Amygdala (tissue), 56 donors: ENCODE results near the gene SLC25A19.
"Not testable (repeated sequence)": the region's sequence is repeated elsewhere in the genome, so short reads cannot be mapped to it uniquely, and the experiment has no call there.

Experiments used
- DNase-seq, 56 donors: peaks; one replicate each; lab custom pipeline; 2025; lab: John Stamatoyannopoulos, UW

Gene SLC25A19

DNA sequence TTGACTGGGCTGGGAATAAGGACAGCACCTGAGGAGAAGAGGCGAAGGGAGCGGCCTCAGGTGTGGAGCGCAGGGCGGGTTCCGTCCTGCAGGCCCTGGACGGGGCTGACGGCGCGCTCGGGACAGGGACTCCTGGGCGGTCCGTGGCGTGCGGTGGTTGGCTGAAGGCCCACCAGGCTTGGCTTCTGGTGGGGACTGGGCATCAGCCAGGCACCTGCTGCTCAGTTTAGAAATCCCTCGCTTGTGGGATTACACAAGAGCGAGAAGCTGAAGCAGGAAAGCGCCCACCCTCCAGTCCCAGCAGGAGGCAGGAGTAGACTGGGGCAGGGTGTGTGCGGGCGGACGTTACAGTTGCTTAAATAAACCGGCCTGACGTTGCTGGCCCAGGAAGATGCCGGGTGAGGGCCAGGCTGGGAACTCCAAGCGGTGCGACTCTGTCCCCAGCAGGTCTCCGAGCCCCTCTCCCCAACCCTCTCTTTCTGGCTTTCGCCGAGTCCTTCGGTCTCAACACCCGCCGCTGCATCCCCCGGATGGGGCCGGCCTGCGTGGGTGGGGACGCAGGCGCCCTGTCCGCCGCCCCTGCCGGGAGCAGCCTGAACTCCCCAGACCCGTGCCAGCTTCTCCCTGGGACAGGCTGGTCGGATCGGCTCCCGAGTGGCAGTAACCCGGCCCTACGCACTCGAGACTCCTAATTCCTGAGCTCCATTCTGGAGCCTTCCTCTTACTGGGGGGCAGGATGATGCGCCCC is 18.8 kb downstream of the SLC25A19 start:
- peak in 35 of 56 donors; percentile 15 to 73 (median 54) for DNase-seq

DNA sequence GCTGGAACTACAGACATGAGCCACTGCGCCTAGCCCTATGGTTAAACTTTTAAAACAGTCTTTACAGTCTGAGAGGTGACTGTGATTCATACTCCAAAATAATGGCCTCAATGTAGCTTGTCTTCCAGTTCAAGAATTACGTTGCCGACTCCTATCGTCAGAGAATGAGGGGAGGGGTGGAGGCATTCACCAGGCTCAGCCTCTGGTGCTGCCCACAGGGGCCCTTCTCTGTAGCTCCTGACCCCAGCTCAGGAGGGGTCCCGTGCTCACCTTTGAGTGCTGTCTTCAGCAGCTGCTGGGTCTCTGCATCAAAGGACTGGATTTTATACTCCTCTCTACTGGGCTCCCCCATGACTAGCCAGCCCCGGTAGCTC is 19.4 kb downstream of the SLC25A19 start:
- DNase-seq = peak in 1 of 56 donors; percentile 35

DNA sequence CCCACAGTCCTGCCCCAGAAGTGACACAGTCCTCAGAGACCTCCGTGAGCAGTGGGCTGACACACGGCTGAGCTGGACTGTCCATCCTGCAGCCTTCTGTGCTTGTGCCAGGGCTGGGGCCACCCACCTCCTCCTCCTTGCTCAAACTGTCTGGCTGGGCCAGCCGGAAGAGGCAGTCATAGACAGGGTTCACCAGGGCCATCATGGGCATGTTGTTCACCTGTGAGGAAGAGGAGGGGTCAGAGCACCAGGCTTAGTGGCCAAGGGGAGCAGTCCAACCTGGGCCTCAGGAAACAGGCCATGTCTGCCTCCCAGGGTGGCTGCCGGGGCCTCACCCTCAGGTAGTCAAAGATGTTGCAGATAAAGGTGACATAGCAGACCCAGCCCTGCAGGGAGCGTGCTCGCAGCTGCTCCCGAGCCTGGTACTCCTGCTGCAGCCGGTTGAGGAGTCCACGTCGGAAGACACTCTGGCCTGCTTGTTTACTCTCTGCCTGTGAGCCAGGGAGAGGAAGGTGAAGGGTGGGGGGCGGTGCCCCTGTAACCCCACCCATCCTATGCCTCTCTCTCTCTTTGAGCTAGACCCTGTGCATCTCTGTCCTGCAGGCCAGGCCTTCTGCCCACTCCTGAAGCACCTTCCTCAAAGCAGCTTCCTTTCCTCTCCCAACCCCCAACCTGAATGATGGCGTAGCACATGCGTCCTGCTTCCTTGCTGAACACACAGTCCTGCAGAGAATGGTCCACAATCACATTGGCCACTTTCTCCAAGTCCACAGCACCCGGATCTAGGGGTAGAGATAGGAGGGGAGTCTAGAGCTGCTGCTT is 21.6 kb downstream of the SLC25A19 start:
- no peak for DNase-seq

DNA sequence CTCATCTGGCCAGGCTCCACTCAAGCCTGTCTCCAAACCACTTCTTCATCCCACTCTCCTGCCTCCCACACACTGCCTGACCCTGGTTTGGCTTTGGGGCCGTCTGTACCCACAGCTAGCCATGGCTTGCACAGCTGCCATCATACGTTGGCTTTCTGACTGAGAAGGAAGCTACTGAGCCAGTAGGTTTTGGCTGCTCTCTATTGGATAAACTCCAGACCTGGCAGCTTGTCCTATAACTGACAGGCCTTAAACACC is 22.2 kb downstream of the SLC25A19 start:
- peak in 10 of 56 donors; percentile 24 to 68 (median 51) for DNase-seq

DNA sequence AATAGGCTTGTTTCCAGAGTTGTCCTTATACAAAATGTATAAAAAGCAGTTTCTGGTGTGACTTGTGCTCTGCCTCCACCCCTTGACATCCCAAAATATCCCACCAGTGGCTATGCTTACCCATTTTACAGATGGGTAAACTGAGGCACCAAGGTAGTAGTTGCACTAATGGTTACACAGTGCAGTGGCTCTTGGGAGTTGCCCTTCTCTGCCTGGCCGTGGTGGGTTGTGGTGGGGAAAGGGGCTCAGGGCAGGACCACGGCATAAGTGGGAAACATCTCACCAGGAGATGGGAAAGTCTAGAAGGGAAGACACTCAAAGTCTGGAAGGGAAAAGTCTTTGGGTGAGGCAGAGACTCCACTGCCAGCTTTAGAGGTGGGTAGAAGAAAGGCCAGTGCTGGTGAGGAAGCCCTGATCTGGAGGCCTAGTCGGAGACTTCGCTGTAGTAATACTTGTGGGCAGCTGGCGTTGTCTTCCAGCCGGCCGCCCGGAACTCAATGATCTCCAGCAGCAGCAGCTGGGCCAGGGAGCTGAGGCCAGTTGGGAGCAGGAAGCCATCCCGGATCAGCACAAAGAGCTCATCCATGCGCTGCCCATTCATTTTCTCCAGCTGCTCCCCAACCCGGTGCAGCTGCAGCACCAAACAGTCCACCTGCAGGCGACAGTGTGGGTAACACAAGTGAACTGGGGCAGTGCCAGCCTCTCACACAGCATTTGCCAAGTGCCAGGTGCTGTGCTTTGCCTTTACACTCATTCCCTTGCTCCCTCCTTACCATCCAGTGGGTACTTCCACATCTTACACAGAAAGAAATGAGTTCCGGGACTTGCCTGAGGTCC is 22.7 kb downstream of the SLC25A19 start:
- peak in 27 of 56 donors; percentile 18 to 77 (median 39) for DNase-seq

DNA sequence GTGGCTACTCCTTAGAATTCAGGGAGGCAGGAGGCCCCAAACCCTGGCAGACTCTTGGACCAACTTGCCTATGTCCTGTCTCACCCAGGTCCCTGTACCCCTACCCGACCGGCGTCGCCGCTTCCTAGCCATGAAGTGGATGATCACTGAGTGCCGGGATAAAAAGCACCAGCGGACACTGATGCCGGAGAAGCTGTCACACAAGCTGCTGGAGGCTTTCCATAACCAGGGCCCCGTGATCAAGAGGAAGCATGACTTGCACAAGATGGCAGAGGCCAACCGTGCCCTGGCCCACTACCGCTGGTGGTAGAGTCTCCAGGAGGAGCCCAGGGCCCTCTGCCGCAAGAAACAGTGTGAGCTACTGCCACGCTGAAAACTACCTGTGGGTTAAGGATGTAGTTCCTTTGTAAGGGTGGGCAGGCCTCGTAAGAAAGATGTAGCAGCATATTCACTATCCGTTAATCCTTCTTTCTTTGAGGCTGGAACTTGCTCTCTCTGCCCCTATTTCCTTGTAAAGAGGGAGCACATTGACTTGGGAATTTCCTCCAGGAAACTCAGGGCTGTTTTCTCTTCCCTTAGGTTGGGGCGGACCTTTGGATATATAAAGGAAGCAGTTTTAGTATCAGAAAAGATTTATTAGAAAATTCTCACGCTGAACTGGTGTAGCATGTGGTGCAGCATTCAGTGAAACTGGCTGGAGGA is 23.5 kb downstream of the SLC25A19 start:
- no peak for DNase-seq

DNA sequence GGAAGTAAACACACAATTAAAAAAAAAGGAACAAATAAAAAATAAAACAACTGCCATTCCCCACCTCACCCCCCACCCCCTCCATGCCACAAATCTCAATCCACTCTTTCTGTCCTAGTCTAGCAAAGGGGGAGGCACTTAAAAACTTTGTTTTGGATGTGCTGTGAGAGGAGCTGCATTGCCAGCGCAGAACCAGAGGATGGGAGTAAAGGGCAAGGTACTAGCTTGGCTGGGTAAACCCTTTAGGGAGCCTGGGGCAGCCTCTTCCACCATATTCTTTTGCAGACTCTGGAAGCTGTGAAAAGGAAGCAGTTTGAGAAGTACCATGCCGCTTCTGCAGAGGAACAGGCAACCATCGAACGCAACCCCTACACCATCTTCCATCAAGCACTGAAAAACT is 26.2 kb downstream of the SLC25A19 start:
- DNase-seq = no peak

DNA sequence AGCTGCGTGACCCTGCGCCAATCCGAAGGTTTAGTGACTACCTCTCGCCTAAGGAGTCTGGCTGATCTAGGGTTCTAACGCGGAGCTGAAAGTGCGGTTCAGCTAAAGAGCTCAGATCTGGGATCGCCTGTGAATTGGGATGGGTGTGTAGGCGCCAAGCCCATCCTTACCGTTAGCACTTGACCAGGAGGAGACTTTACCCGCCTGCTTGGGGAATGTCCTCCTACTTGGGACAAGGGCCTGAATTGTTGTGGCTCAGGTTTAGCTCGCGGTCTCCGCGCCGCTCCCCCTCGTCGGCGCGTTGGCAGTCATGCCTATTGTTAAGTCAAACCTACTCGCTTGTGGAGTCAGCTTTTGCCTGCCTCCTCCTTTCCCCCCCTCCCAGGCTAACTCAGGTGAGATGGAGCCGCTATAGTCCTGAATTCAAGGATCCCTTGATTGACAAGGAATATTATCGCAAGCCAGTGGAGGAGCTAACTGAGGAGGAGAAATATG is 27.1 kb downstream of the SLC25A19 start:
- DNase-seq = no peak

DNA sequence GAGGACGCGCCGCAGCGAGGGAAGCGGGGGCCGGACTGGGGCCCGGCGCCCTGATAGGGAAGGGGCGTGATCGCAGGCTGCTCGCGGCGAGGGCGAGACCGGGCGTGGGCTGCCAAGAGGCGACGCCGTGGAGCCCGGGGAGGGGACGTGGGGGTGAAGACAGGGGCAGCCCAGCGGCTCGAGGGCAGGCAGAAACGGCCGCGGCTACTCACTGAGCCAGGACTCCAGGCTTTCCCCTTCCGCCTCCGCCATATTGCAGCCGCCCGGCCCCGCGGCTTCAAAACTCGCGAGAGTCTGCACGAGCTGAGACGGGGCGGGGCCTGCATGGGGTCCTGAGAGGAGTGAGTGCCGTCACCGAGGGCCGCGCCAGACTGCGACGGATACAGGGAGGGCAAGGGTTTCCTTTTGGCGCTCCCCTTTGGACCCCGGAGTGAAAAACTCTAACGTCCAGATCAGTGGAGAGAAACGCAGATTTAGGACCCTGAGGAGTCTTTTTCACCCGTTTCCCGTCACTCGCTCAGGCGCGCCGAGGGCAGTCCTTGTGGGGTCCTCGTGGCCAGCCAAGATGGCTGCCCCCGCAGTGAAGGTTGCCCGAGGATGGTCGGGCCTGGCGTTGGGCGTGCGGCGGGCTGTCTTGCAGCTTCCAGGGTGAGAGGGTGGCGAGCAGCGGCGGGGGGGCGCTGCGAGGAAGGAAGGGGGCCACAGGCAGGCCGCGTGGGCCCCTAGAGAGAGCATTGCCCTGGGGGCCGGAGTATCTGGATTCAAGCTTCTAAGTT is 27.7 kb downstream of the SLC25A19 start, which contains the start of the genes GGA3 and MRPS7:
GGA3 (minus strand) TSS at position 271 of the 776 bp plus-strand sequence; CDS start at position 252, 19 bp downstream.
MRPS7 (plus strand) TSS at position 544 of the 776 bp plus-strand sequence; CDS start at position 566, 22 bp downstream.
- peak; percentile 55 to 99 (median 90) for DNase-seq

DNA sequence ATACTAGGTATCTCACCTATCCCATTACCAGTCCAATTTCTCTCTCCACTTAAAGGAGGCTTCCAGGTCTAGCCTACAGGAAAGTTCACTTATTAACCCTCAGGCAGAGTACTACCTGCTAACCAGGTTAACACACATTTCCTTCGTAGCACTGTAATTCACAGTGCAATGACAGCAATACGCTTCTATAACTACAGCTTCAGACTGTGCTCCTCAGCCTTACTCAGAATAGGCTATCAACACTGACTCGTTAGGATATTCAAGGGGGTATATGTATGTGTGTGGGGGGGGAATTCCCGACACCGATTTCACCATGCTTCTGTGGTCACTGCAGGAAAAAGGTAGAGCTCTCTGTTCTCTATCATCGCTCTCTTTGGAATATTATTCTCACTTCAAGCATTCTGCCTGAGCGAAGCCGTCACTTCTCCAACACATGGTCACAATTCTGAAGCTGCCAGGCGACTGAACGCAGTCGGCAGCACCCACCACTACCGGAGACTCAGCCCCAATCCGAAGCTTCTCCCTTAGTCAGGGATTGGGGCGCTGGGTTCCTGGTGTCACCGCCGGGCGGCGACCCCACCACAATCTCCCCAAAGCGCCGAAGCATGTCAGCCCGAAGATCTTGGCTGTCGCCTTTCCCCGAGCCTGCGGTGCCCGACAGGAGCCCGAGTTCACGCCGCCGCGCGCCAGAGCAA is 28.4 kb downstream of the SLC25A19 start:
- DNase-seq = no peak

DNA sequence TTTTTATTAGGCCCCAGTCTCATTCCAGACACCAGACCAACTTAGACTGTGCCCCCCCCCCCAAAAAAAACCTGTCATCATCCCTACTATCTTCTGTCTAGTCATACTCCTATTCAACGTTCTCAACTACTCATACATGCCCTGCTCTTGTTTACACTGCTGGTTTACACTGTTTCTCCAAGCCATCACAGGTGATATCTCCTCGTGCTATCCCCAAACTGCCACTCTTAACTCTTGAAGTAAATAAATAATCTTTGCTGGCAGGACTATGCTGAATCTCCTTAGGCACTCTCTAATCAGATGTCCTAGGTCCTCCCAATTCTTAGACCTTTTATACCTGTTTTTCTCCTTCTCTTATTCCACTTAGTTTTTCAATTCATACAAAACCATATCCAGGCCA is 32.0 kb downstream of the SLC25A19 start:
- not testable (repeated sequence) for DNase-seq

DNA sequence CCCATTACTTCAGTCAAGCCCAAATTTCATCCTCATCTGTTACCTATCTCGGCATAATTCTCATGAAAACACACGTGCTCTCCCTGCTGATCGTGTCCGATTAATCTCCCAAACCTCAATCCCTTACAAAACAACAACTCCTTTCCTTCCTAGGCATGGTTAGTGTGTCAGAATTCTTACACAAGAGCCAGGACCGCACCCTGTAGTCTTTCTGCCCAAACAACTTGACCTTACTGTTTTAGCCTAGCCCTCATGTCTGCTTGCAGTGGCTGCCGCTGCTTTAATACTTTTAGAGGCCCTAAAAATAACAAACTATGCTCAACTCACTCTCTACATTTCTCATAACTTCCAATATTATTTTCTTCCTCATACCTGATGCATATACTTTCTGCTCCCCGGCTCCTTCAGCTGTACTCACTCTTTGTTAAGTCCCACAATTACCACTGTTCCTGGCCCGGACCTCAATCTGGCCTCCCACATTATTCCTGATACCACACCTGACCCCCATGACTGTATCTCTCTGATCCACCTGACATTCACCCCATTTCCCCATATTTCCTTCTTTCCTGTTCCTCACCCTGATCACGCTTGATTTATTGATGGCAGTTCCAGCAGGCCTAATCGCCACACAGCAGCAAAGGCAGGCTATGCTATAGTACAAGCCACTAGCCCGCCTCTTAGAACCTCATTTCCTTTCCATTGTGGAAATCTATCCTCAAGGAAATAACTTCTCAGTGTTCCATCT is 33.1 kb downstream of the SLC25A19 start:
- DNase-seq = not testable (repeated sequence)

DNA sequence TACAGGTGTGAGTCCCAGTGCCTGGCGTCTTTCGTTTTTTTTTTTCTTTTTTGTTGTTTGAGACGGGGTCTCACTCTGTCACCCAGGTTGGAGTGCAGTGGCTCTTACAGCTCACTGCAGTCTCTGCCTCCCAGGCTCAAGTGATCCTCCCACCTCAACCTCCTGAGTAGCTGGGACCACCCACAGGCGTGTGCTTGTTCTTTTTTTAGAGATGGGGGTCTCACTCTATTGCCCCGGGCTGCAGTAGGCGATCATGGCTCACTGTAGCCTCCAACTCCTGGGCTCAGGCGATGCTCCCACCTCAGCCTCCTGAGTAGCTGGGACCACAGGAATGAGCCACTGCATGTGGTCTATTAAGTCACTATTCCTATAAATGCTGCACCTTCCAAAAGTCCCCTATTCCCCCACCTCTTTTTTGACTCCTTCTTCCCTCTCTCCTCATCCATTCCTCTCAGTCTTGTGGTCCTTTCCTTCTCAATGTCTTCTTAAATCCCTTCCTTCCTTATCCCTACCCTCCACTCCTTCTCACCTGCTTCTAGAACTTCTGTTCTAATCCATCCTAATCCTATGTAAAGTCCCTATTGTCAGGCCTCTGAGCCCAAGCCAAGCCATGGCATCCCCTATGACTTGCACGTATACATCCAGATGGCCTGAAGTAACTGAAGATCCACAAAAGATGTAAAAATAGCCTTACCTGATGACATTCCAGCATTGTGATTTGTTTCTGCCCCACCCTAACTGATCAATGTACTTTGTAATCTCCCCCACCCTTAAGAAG is 37.0 kb downstream of the SLC25A19 start:
- no peak for DNase-seq

DNA sequence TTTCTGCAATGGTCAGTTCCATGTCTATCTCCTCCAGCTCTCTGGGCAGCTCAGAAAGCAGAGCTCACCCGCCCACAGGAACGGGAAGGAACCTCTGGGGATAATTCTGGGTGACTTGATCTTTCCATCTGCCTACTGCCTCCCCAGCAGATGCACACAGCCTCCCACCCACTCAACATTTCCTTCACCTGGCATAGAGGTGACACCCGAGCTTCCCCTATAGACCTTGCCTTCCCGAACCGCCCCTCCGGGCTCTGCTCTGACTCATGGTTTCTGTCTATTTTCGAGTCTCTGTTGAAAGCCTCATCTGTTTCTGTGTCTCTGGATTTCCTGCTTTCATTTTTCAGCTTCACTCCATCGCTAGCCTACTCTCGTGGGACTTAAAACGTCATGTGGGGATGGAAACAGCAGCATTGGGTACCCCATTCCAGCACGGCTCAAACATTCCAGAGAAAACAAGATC is 39.2 kb downstream of the SLC25A19 start:
- peak in 2 of 56 donors; percentile 14 to 25 for DNase-seq

DNA sequence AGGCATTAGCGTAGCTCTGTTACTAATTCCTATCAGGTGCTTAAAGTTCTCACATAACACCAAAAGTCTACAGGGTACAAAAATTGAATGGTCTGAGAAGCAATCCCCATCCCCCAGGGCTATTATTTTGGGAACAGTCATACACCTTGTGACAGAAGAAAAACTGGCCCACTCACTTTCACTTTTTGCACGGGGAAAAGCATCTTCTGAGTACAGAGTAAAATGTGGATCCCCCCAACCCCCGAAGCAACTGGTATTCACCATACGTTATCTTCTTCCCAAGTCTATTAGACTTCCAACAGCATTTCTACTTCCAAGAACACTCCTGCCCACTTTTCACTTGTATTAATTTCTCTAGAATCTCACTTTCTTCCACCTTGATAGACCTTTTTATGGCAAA is 39.7 kb downstream of the SLC25A19 start:
- DNase-seq = no peak

DNA sequence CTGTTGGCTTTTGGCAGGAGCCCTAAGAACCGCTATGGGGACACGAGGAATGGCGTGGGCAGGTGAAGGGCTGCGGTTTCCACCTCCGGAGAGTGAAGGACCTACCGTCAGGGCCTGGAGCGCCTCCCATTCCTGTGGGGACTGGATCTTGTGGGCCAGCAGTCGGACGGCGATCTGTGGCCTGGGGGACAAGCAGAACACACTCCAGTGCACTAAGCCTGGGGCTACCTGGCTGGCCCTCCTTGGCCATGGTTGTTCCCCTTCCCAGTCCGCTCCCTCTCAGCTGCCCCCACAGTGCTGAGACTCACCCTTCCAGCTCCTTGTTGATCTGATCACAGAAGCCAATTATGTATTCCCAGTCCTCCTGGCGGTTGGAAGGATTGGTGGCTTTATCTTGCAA is 42.8 kb downstream of the SLC25A19 start:
- no peak for DNase-seq

DNA sequence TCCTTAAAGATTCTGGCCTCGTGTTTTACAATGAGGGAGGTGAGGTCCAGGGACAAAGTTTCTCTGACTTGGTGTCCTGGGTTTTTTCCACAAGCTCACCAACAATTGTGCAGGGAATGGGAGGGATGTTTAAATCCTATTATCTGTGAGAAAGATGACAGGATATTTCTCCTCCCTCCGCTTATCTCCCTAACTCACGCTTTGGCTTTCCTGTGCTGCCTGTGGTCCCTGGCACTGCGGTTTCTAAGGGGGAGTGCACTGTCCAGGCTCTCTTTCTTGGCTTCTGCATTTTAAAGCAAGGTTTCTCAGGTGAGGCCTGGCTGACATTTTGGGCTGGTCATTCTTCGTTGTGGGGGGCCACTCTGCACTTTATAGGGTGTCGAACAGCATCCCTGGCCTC is 44.2 kb downstream of the SLC25A19 start:
- no peak for DNase-seq
